ENCODE measurements around the gene PREB. TPM values are rescaled to one million over a fixed set of nuclear protein-coding genes. Genes with fewer than 3 reads are reported as not detected.

The PREB gene
- total RNA-seq, 1 donor from 2014 or later: 42.9 TPM

DNA sequence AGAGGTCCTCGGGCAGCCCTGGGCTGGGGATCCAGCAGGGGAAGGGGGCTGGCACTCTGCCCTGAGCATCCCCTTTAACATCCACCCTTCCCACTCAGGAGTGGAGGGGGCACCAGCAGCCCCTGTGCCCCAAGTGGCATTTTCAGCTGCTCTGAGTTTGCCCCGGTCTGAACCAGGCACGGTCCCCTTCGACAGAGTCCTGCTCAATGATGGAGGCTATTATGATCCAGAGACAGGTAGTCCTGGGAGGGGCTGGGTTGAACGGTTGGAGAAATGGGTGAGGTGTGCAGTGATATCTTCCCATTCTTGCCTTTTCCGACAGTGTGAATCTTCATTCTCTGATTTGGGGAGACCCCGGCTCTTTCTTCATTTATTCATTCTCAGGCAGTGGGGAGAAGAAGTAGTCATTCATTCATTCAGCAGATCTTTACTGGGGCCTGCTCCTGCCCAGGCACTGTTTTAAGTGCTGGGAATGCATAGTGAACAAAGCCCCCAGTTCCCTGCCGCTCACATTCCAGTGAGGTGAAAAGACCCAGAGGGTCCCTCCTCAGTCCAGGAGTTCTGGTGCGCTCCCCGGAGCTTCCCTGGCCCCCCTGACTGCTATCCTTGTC lies 49.3 kb downstream of the PREB start:
- TF ChIP-seq, protein P1, sequence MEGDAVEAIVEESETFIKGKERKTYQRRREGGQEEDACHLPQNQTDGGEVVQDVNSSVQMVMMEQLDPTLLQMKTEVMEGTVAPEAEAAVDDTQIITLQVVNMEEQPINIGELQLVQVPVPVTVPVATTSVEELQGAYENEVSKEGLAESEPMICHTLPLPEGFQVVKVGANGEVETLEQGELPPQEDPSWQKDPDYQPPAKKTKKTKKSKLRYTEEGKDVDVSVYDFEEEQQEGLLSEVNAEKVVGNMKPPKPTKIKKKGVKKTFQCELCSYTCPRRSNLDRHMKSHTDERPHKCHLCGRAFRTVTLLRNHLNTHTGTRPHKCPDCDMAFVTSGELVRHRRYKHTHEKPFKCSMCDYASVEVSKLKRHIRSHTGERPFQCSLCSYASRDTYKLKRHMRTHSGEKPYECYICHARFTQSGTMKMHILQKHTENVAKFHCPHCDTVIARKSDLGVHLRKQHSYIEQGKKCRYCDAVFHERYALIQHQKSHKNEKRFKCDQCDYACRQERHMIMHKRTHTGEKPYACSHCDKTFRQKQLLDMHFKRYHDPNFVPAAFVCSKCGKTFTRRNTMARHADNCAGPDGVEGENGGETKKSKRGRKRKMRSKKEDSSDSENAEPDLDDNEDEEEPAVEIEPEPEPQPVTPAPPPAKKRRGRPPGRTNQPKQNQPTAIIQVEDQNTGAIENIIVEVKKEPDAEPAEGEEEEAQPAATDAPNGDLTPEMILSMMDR (IDR thresholded peaks at IDR 0.05; ENCODE audit: unreplicated experiment): no peak
- H3K4me3 Mint-ChIP-seq (ENCODE audit: unreplicated experiment): peak overlapping the region; percentile 57
- no peaks in the 10 kb centered on the region for H3K9me3 Mint-ChIP-seq (ENCODE audit: unreplicated experiment)
- H3K27me3 Mint-ChIP-seq (ENCODE audit: unreplicated experiment): peaks cover 10% of the 10 kb centered on the region
- DNase-seq (ENCODE audit: low spot score): no peak
- H3K36me3 Mint-ChIP-seq (ENCODE audit: low read depth, unreplicated experiment): no peaks in the 10 kb centered on the region
- peak overlapping the region; percentile 52 for H3K27ac Mint-ChIP-seq (ENCODE audit: unreplicated experiment)
- peaks cover 13% of the 10 kb centered on the region for H3K4me1 Mint-ChIP-seq (ENCODE audit: unreplicated experiment)

DNA sequence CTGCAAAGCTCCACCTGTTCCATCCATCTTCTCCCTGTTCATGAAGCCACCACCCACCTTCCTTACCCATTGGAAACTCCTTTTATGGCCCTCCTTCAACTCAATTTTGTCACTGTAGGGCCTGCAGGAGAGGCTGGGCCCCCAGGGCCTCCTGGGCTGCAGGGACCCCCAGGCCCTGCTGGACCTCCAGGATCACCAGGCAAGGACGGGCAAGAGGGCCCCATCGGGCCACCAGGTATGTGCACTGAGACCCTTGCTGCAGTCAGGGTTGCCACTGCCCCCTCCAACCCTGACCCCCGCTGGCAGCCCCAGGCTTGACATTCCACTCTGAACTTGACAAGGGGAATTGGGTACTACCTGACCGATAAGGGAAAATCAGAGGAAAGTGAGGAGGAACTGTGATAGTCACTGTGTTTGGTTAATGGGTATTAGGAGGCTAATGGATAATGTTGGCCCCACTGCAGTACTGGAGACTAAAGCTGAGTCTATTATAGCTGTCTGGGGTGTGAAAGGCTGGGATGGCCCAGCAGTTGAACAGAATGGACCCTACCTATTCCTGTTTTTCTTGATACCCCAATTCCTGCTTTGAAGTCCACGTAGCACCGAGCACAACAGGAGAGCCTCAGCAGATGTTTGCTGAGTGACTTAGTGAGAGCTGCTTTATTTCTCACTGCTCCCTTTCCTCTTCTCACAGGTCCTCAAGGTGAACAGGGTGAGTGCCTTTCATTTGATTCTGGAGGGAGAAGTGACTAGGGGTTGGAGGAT lies 50.0 kb downstream of the PREB start:
- Mint-ChIP-seq H3K27ac (ENCODE audit: unreplicated experiment) (no peak overlapping the region), H3K27me3 (ENCODE audit: unreplicated experiment) (peaks cover 12% of the 10 kb centered on the region), H3K4me1 (ENCODE audit: unreplicated experiment) (peaks cover 13% of the 10 kb centered on the region), H3K9me3 (ENCODE audit: unreplicated experiment) (no peaks in the 10 kb centered on the region), H3K4me3 (ENCODE audit: unreplicated experiment) (no peak overlapping the region), H3K36me3 (ENCODE audit: low read depth, unreplicated experiment) (no peaks in the 10 kb centered on the region)
- TF ChIP-seq, protein P1 (IDR thresholded peaks at IDR 0.05; ENCODE audit: unreplicated experiment): no peak
- no peak for DNase-seq (ENCODE audit: low spot score)

DNA sequence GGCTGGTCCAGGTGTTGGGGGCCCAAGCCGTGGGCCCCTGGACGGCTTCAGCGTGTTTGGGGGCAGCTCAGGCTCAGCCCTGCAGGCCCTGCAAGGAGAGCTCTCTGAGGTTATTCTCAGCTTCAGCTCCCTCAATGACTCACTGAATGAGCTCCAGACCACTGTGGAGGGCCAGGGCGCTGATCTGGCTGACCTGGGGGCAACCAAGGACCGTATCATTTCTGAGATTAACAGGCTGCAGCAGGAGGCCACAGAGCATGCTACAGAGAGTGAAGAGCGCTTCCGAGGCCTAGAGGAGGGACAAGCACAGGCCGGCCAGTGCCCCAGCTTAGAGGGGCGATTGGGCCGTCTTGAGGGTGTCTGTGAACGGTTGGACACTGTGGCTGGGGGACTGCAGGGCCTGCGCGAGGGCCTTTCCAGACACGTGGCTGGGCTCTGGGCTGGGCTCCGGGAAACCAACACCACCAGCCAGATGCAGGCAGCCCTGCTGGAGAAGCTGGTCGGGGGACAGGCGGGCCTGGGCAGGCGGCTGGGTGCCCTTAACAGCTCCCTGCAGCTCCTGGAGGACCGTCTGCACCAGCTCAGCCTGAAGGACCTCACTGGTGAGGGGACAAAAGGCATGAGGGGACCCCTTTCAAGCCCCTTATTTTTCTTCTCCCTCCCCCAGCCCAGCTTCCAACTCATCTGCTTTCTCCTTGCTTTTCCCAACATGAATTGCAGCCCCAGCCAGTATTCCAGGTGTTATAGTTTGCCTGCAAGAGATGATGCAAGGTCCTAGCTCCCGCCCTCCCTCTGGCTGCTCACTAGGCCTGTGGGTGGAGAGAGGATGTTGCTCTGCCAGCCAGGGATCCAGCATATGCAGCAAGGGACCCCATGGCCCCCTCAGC lies 50.8 kb downstream of the PREB start:
- H3K4me1 Mint-ChIP-seq (ENCODE audit: unreplicated experiment): peaks cover 13% of the 10 kb centered on the region
- H3K36me3 Mint-ChIP-seq (ENCODE audit: low read depth, unreplicated experiment): no peaks in the 10 kb centered on the region
- DNase-seq (ENCODE audit: low spot score): no peak
- H3K9me3 Mint-ChIP-seq (ENCODE audit: unreplicated experiment): no peaks in the 10 kb centered on the region
- TF ChIP-seq, protein P1 (IDR thresholded peaks at IDR 0.05; ENCODE audit: unreplicated experiment): no peak
- no peak overlapping the region for H3K27ac Mint-ChIP-seq (ENCODE audit: unreplicated experiment)
- peaks cover 15% of the 10 kb centered on the region for H3K27me3 Mint-ChIP-seq (ENCODE audit: unreplicated experiment)
- H3K4me3 Mint-ChIP-seq (ENCODE audit: unreplicated experiment): no peak overlapping the region

DNA sequence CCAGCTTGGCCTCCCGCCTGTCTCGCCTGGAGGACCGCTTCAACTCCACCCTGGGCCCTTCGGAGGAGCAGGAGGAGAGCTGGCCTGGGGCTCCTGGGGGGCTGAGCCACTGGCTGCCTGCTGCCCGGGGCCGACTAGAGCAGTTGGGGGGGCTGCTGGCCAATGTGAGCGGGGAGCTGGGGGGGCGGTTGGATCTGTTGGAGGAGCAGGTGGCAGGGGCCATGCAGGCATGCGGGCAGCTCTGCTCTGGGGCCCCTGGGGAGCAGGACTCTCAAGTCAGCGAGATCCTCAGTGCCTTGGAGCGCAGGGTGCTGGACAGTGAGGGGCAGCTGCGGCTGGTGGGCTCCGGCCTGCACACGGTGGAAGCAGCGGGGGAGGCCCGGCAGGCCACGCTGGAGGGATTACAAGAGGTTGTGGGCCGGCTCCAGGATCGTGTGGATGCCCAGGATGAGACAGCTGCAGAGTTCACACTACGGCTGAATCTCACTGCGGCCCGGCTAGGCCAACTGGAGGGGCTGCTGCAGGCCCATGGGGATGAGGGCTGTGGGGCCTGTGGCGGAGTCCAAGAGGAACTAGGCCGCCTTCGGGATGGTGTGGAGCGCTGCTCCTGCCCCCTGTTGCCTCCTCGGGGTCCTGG lies 51.5 kb downstream of the PREB start:
- Mint-ChIP-seq H3K4me1 (ENCODE audit: unreplicated experiment) (peaks cover 13% of the 10 kb centered on the region), H3K36me3 (ENCODE audit: low read depth, unreplicated experiment) (no peaks in the 10 kb centered on the region)
- TF ChIP-seq, protein P1 (IDR thresholded peaks at IDR 0.05; ENCODE audit: unreplicated experiment): no peak

More for the DNA sequence above, 51.5 kb downstream of the PREB start:
- DNase-seq (ENCODE audit: low spot score): no peak
- Mint-ChIP-seq H3K4me3 (ENCODE audit: unreplicated experiment) (no peak overlapping the region), H3K9me3 (ENCODE audit: unreplicated experiment) (no peaks in the 10 kb centered on the region), H3K27me3 (ENCODE audit: unreplicated experiment) (peaks cover 15% of the 10 kb centered on the region), H3K27ac (ENCODE audit: unreplicated experiment) (no peak overlapping the region)

Measured in endothelial cell (in vitro differentiated cells).